HEK293 (cell line): ENCODE results near the gene ASB6.

Experiments
- CTCF ChIA-PET: fragments of 350-600 bp; formaldehyde crosslinking; extraction: SDS; loops from one replicate; lab custom pipeline; 2021; ENCODE audit warnings: antibody characterized with exemption; lab: Yijun Ruan, JAX
- POLR2A ChIA-PET: fragments of 300-600 bp; formaldehyde crosslinking; extraction: SDS; loops from one replicate; lab custom pipeline; 2020; ENCODE audit warnings: antibody characterized with exemption, inconsistent platforms; lab: Yijun Ruan, JAX
- H3K27ac ChIP-seq: fragments of 200-500 bp; sonication (Bioruptor generic); 2 replicates; pipeline ENCODE4 v1.5.1; 2014; ENCODE audit warnings: low read depth, low read length, control low read depth, inconsistent platforms; ENCODE audit errors: extremely low read depth
- H3K36me3 ChIP-seq, 2 experiments: fragments of 200-500 bp in 1 of 2; sonication (Bioruptor generic) in 1 of 2; 1 replicate in 1 of 2; 2 replicates in 1 of 2; pipeline ENCODE4 v1.5.1; 2014 to 2017; ENCODE audit warnings: inconsistent platforms in 2 of 2, low read length in 2 of 2; ENCODE audit not compliant: control insufficient read depth in 2 of 2, insufficient read depth in 1 of 2
- H3K4me1 ChIP-seq: fragments of 200-500 bp; sonication (Bioruptor generic); 2 replicates; pipeline ENCODE4 v1.5.1; 2014; ENCODE audit warnings: mild to moderate bottlenecking, low read length, inconsistent platforms; ENCODE audit not compliant: control insufficient read depth, insufficient read depth
- H3K4me3 ChIP-seq: 2 replicates; pipeline ENCODE4 v1.5.1; 2011; ENCODE audit warnings: low read depth, mild to moderate bottlenecking, control low read depth, low read length, moderate library complexity
- H3K9me3 ChIP-seq: fragments of 200-500 bp; sonication (Bioruptor generic); 2 replicates; pipeline ENCODE4 v1.5.1; 2014; ENCODE audit warnings: low read depth, low read length, inconsistent platforms; ENCODE audit not compliant: control insufficient read depth, insufficient read depth
- EGR2 ChIP-seq: fragments of 450-650 bp; formaldehyde crosslinking; IDR thresholded peaks from 2 replicates; pipeline ENCODE4 v1.5.1; 2016; ENCODE audit warnings: low read depth, missing biosample characterization, missing genetic modification characterization
- ZBTB6 ChIP-seq: fragments of 450-650 bp; formaldehyde crosslinking; IDR thresholded peaks from 2 replicates; pipeline ENCODE4 v1.5.1; 2017; ENCODE audit warnings: missing biosample characterization, missing genetic modification characterization
- ZFHX2 ChIP-seq: fragments of 450-650 bp; formaldehyde crosslinking; conservative IDR thresholded peaks from 2 replicates; pipeline ENCODE4 v1.5.1; 2016; ENCODE audit warnings: missing biosample characterization, missing genetic modification characterization
- ZFP41 ChIP-seq: fragments of 450-650 bp; formaldehyde crosslinking; IDR thresholded peaks from 2 replicates; pipeline ENCODE4 v1.5.1; 2016; ENCODE audit warnings: missing biosample characterization, missing genetic modification characterization, borderline replicate concordance
- ZIC2 ChIP-seq: fragments of 450-650 bp; formaldehyde crosslinking; IDR thresholded peaks from 2 replicates; pipeline ENCODE4 v1.5.1; 2016; ENCODE audit warnings: missing biosample characterization, missing genetic modification characterization
- ZNF157 ChIP-seq: fragments of 450-650 bp; formaldehyde crosslinking; IDR thresholded peaks from 2 replicates; pipeline ENCODE4 v1.5.1; 2016; ENCODE audit warnings: missing biosample characterization, missing genetic modification characterization
- ZNF600 ChIP-seq: fragments of 450-650 bp; formaldehyde crosslinking; IDR thresholded peaks from 2 replicates; pipeline ENCODE4 v1.5.1; 2016; ENCODE audit warnings: missing biosample characterization, missing genetic modification characterization
- ZNF692 ChIP-seq: fragments of 450-650 bp; formaldehyde crosslinking; IDR thresholded peaks from 2 replicates; pipeline ENCODE4 v1.5.1; 2016; ENCODE audit warnings: missing biosample characterization, missing genetic modification characterization
- ZNF777 ChIP-seq: fragments of 450-650 bp; formaldehyde crosslinking; IDR thresholded peaks from 2 replicates; pipeline ENCODE4 v1.5.1; 2017; ENCODE audit warnings: missing biosample characterization, missing genetic modification characterization, borderline replicate concordance
- TF ChIP-seq, protein P1 (sequence below): fragments of 450-650 bp; formaldehyde crosslinking; IDR thresholded peaks from 2 replicates; pipeline ENCODE4 v1.5.1; 2016; ENCODE audit warnings: missing biosample characterization, missing genetic modification characterization
- TF ChIP-seq, protein P2 (sequence below): fragments of 450-650 bp; IDR thresholded peaks from 2 replicates; pipeline ENCODE4 v1.5.1; 2018; ENCODE audit warnings: missing biosample characterization, missing genetic modification characterization
- TF ChIP-seq, protein P3 (sequence below): fragments of 450-650 bp; formaldehyde crosslinking; IDR thresholded peaks from 2 replicates; pipeline ENCODE4 v1.5.1; 2016; ENCODE audit warnings: missing biosample characterization, missing genetic modification characterization
- TF ChIP-seq, protein P4 (sequence below): fragments of 450-650 bp; formaldehyde crosslinking; IDR thresholded peaks from 2 replicates; pipeline ENCODE4 v1.5.1; 2016; ENCODE audit warnings: missing biosample characterization, missing genetic modification characterization
- TF ChIP-seq, protein P5 (sequence below): fragments of 450-650 bp; formaldehyde crosslinking; IDR thresholded peaks from 2 replicates; pipeline ENCODE4 v1.5.1; 2016; ENCODE audit warnings: missing biosample characterization, missing genetic modification characterization, borderline replicate concordance

Gene ASB6

DNA sequence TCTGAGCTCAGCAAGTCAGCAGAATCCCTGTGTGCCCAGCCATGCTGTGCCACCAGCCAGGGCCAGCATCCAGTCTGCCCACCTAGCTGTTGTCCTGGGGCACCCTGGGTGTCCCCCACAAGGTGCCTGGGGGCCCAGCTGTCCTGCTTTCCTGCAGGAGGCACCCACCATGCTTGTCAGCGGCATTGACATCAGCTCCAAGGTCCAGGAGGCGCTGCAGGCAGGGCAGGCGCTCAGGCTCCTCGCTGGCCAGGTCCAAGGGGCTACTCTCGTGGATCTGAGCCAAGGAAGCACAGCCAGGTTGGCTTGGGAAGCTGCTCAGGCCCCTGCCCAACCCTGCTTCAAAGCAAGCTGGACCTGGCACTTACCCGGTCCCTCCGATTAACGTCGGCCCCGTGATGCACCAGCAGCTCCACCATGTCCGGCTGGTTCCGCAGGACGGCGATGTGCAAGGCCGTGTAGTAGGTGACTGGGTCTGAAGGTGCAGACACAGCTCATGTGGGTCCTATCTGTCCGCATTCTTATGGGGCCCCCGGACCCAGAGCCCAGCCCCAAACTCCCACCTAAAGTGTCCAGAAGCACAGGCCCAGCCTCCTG lies 2.8 kb downstream of the ASB6 start:
- POLR2A ChIA-PET, result interaction anchor here (1.1 to 5.5 kb wide), 7 partner anchors 9 to 461 kb away, joined by 3 to 57 read pairs (median 5); partner anchors contain the start of genes IER5L and NTMT1
- Histone ChIP-seq H3K27ac (peak overlapping the region; percentile 70), H3K9me3 (no peaks in the 10 kb centered on the region), H3K4me3 (no peak overlapping the region), H3K36me3 (peaks cover 4 to 54% of the 10 kb centered on the region in 2 experiments; a peak in 2 of 3 replicates), H3K4me1 (peaks cover 11% of the 10 kb centered on the region)
- TF ChIP-seq ZIC2 (tag by site-specific recombination) (0 out of 2 replicates have a peak, but pooled peaks have one; percentile 22), ZNF157 (no peak)
- CTCF ChIA-PET, result interaction anchor here (0.6 to 3.2 kb wide), 16 partner anchors 9 to 527 kb away, joined by 3 to 28 read pairs (median 8); partner anchors contain the start of genes C9orf50 and NTMT1

- H3K9me3 ChIP-seq, result no peaks in the 10 kb centered on the region
- ChIA-PET POLR2A (interaction anchor here (2.3 to 5.5 kb wide), 2 partner anchors 9 to 11 kb away, joined by 7 to 57 read pairs; partner anchors contain the start of gene NTMT1), CTCF (interaction anchor here (0.6 to 3.2 kb wide), 6 partner anchors 12 to 146 kb away, joined by 3 to 19 read pairs (median 6); partner anchors contain the start of gene NTMT1)
- no peak overlapping the region for H3K4me3 ChIP-seq
- H3K4me1 ChIP-seq, result peaks cover 11% of the 10 kb centered on the region
- no peak overlapping the region for H3K27ac ChIP-seq
- H3K36me3 ChIP-seq, result peaks cover 4 to 67% of the 10 kb centered on the region in 2 experiments; a peak in 2 of 3 replicates
- TF ChIP-seq ZBTB6 (tag by site-specific recombination) (0 out of 2 replicates have a peak, but pooled peaks have one; percentile 3), ZNF600 (tag by site-specific recombination) (peak; percentile 99), EGR2 (peak; percentile 89), ZFHX2 (tag by site-specific recombination) (peak; percentile 75)
- TF ChIP-seq, protein P1, sequence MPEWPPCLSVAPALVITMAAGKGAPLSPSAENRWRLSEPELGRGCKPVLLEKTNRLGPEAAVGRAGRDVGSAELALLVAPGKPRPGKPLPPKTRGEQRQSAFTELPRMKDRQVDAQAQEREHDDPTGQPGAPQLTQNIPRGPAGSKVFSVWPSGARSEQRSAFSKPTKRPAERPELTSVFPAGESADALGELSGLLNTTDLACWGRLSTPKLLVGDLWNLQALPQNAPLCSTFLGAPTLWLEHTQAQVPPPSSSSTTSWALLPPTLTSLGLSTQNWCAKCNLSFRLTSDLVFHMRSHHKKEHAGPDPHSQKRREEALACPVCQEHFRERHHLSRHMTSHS (tag by site-specific recombination), result no peak
- TF ChIP-seq, all 188 proteins: peak for 4
Measured at GRCh38 chr9:129637673-129638439, 4.1 kb downstream of the ASB6 start.

DNA sequence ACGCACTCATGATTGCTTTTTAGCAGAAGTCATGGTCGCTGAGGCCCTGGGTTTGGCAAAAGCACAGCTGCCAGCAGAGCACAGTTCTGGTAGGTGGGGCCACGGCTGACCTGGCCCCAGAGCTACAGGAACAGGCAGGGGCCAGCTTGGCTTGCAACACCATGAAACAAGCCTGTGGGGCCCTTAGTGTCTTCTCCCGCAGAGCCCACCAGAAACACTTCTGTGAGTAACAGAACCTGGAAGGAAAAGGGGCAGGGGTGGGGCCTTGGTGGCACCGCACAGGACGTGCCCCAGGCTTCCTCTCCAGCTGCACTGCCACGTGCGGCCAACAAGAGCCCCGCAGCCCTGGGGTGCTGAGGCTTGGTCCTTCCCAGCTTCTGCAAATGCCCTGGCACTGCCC lies 4.8 kb downstream of the ASB6 start:
- peaks cover 11% of the 10 kb centered on the region for H3K4me1 ChIP-seq
- ChIA-PET CTCF (interaction anchor here (0.6 to 2.2 kb wide), 3 partner anchors 84 to 147 kb away, joined by 3 to 7 read pairs (median 5); no protein-coding TSS in a partner anchor), POLR2A (interaction anchor here (2.3 to 5.5 kb wide), 2 partner anchors 8 to 11 kb away, joined by 7 to 57 read pairs; partner anchors contain the start of gene NTMT1)
- no peaks in the 10 kb centered on the region for H3K9me3 ChIP-seq
- TF ChIP-seq ZFP41 (no peak), ZNF777 (tag by site-specific recombination) (no peak), ZNF692 (tag by site-specific recombination) (no peak), ZFHX2 (tag by site-specific recombination) (no peak)
- TF ChIP-seq, protein P2, sequence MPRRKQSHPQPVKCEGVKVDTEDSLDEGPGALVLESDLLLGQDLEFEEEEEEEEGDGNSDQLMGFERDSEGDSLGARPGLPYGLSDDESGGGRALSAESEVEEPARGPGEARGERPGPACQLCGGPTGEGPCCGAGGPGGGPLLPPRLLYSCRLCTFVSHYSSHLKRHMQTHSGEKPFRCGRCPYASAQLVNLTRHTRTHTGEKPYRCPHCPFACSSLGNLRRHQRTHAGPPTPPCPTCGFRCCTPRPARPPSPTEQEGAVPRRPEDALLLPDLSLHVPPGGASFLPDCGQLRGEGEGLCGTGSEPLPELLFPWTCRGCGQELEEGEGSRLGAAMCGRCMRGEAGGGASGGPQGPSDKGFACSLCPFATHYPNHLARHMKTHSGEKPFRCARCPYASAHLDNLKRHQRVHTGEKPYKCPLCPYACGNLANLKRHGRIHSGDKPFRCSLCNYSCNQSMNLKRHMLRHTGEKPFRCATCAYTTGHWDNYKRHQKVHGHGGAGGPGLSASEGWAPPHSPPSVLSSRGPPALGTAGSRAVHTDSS (tag by site-specific recombination), result no peak
- TF ChIP-seq, protein P3, sequence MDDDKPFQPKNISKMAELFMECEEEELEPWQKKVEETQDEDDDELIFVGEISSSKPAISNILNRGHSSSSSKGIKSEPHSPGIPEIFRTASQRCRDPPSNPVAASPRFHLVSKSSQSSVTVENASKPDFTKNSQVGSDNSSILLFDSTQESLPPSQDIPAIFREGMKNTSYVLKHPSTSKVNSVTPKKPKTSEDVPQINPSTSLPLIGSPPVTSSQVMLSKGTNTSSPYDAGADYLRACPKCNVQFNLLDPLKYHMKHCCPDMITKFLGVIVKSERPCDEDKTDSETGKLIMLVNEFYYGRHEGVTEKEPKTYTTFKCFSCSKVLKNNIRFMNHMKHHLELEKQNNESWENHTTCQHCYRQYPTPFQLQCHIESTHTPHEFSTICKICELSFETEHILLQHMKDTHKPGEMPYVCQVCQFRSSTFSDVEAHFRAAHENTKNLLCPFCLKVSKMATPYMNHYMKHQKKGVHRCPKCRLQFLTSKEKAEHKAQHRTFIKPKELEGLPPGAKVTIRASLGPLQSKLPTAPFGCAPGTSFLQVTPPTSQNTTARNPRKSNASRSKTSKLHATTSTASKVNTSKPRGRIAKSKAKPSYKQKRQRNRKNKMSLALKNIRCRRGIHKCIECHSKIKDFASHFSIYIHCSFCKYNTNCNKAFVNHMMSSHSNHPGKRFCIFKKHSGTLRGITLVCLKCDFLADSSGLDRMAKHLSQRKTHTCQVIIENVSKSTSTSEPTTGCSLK (tag by site-specific recombination), result no peak
- TF ChIP-seq, protein P4, sequence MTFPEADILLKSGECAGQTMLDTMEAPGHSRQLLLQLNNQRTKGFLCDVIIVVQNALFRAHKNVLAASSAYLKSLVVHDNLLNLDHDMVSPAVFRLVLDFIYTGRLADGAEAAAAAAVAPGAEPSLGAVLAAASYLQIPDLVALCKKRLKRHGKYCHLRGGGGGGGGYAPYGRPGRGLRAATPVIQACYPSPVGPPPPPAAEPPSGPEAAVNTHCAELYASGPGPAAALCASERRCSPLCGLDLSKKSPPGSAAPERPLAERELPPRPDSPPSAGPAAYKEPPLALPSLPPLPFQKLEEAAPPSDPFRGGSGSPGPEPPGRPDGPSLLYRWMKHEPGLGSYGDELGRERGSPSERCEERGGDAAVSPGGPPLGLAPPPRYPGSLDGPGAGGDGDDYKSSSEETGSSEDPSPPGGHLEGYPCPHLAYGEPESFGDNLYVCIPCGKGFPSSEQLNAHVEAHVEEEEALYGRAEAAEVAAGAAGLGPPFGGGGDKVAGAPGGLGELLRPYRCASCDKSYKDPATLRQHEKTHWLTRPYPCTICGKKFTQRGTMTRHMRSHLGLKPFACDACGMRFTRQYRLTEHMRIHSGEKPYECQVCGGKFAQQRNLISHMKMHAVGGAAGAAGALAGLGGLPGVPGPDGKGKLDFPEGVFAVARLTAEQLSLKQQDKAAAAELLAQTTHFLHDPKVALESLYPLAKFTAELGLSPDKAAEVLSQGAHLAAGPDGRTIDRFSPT, result peak; percentile 47; the same call in 1 of the 2 replicates
- TF ChIP-seq, protein P5, sequence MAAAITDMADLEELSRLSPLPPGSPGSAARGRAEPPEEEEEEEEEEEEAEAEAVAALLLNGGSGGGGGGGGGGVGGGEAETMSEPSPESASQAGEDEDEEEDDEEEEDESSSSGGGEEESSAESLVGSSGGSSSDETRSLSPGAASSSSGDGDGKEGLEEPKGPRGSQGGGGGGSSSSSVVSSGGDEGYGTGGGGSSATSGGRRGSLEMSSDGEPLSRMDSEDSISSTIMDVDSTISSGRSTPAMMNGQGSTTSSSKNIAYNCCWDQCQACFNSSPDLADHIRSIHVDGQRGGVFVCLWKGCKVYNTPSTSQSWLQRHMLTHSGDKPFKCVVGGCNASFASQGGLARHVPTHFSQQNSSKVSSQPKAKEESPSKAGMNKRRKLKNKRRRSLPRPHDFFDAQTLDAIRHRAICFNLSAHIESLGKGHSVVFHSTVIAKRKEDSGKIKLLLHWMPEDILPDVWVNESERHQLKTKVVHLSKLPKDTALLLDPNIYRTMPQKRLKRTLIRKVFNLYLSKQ (tag by site-specific recombination), result no peak
- peaks cover 4 to 74% of the 10 kb centered on the region in 2 experiments; a peak in 2 of 3 replicates for H3K36me3 ChIP-seq
- H3K27ac ChIP-seq, result no peak overlapping the region
- no peak overlapping the region for H3K4me3 ChIP-seq
